Neural progenitor cell (in vitro differentiated cells): ENCODE data around the gene EDC3.

Experiments used
- EZH2phosphoT487 ChIP-seq: fragments of 200-600 bp; sonication (generic); IDR thresholded peaks from 2 replicates; pipeline ENCODE4 v1.6.1; 2017; ENCODE audit warnings: antibody characterized with exemption
- TF ChIP-seq, protein P1 (sequence below): fragments of 200-600 bp; sonication (generic); IDR thresholded peaks from 2 replicates; pipeline ENCODE4 v1.5.1; 2017; ENCODE audit warnings: antibody characterized with exemption, mild to moderate bottlenecking

DNA sequence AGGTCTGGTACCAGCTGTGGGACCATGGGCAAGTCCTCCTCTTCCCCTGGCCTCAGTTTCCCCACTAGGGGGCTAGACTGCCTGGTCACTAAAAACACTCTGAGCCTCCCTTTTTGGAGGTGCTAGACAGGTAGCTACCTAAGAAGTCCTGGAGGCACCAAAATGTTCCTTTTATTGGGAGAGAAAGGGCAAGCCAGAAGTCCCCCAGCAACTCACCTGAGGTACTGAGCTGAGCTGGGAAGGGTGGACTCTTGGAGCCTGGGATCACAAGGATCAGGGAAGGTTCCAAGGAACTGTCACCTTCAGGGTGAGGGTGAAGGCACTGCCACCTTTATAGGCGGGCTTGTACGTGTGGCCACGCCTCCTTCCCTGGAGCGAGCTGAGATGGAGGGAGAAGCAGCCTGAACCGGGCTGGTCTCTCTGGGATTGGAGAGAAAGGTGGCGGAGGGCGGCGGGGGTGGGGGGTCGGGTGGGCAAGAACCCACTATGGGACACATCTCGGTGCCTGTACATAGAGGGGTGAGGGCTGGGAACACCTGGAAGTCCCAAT lies 29.5 kb upstream of the EDC3 start, which contains the start of gene CYP1A1:
- TF ChIP-seq, protein P1, sequence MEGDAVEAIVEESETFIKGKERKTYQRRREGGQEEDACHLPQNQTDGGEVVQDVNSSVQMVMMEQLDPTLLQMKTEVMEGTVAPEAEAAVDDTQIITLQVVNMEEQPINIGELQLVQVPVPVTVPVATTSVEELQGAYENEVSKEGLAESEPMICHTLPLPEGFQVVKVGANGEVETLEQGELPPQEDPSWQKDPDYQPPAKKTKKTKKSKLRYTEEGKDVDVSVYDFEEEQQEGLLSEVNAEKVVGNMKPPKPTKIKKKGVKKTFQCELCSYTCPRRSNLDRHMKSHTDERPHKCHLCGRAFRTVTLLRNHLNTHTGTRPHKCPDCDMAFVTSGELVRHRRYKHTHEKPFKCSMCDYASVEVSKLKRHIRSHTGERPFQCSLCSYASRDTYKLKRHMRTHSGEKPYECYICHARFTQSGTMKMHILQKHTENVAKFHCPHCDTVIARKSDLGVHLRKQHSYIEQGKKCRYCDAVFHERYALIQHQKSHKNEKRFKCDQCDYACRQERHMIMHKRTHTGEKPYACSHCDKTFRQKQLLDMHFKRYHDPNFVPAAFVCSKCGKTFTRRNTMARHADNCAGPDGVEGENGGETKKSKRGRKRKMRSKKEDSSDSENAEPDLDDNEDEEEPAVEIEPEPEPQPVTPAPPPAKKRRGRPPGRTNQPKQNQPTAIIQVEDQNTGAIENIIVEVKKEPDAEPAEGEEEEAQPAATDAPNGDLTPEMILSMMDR: no peak
- TF ChIP-seq EZH2phosphoT487: no peak
